HEK293 (cell line): ENCODE measurements around the gene LYSMD3.

Experiments
- GLI2 ChIP-seq: fragments of 450-650 bp; formaldehyde crosslinking; IDR thresholded peaks from 2 replicates; pipeline ENCODE4; 2017; ENCODE audit warnings: missing biosample characterization, missing genetic modification characterization, low read depth, borderline replicate concordance
- GLIS2 ChIP-seq: fragments of 450-650 bp; formaldehyde crosslinking; IDR thresholded peaks from 2 replicates; pipeline ENCODE4 v1.5.1; 2016; ENCODE audit warnings: missing biosample characterization, missing genetic modification characterization
- SP2 ChIP-seq: fragments of 450-650 bp; formaldehyde crosslinking; IDR thresholded peaks from 2 replicates; pipeline ENCODE4 v1.5.1; 2016; ENCODE audit warnings: missing biosample characterization, missing genetic modification characterization
- TCF7L2 ChIP-seq: IDR thresholded peaks from 2 replicates; pipeline ENCODE4 v1.6.1; 2011; ENCODE audit warnings: low read depth, mild to moderate bottlenecking, inconsistent platforms, low read length, moderate library complexity, borderline replicate concordance
- ZBTB8A ChIP-seq: fragments of 450-650 bp; formaldehyde crosslinking; IDR thresholded peaks from 2 replicates; pipeline ENCODE4 v1.5.1; 2016; ENCODE audit warnings: missing biosample characterization, missing genetic modification characterization
- ZEB2 ChIP-seq: fragments of 450-650 bp; formaldehyde crosslinking; IDR thresholded peaks from 2 replicates; pipeline ENCODE4 v1.5.1; 2016; ENCODE audit warnings: missing biosample characterization, missing genetic modification characterization
- ZNF146 ChIP-seq: fragments of 450-650 bp; formaldehyde crosslinking; IDR thresholded peaks from 2 replicates; pipeline ENCODE4 v1.5.1; 2016; ENCODE audit warnings: missing biosample characterization, missing genetic modification characterization
- ZNF184 ChIP-seq: fragments of 450-650 bp; IDR thresholded peaks from 2 replicates; pipeline ENCODE4 v1.5.1; 2018; ENCODE audit warnings: missing biosample characterization, mild to moderate bottlenecking, missing genetic modification characterization
- ZNF19 ChIP-seq: fragments of 450-650 bp; formaldehyde crosslinking; IDR thresholded peaks from 2 replicates; pipeline ENCODE4; 2016; ENCODE audit warnings: missing biosample characterization, missing genetic modification characterization, low read depth
- ZNF202 ChIP-seq: fragments of 450-650 bp; formaldehyde crosslinking; IDR thresholded peaks from 2 replicates; pipeline ENCODE4 v1.5.1; 2016; ENCODE audit warnings: missing biosample characterization, missing genetic modification characterization, borderline replicate concordance
- ZNF37A ChIP-seq: fragments of 450-650 bp; IDR thresholded peaks from 2 replicates; pipeline ENCODE4 v1.5.1; 2018; ENCODE audit warnings: missing biosample characterization, missing genetic modification characterization
- ZNF391 ChIP-seq: fragments of 450-650 bp; formaldehyde crosslinking; IDR thresholded peaks from 2 replicates; pipeline ENCODE4 v1.5.1; 2016; ENCODE audit warnings: low read depth, missing biosample characterization, missing genetic modification characterization, borderline replicate concordance
- ZNF416 ChIP-seq: fragments of 450-650 bp; formaldehyde crosslinking; IDR thresholded peaks from 2 replicates; pipeline ENCODE4 v1.5.1; 2016; ENCODE audit warnings: missing biosample characterization, missing genetic modification characterization
- ZNF529 ChIP-seq: fragments of 450-650 bp; formaldehyde crosslinking; IDR thresholded peaks from 2 replicates; pipeline ENCODE4 v1.5.1; 2017; ENCODE audit warnings: missing genetic modification characterization, missing biosample characterization; ENCODE audit not compliant: insufficient replicate concordance
- ZNF548 ChIP-seq: fragments of 450-650 bp; formaldehyde crosslinking; IDR thresholded peaks from 2 replicates; pipeline ENCODE4 v1.5.1; 2016; ENCODE audit warnings: missing biosample characterization, missing genetic modification characterization
- ZNF571 ChIP-seq: fragments of 450-650 bp; formaldehyde crosslinking; IDR thresholded peaks from 2 replicates; pipeline ENCODE4 v1.5.0; 2017; ENCODE audit warnings: missing biosample characterization, missing genetic modification characterization
- ZNF621 ChIP-seq: fragments of 450-650 bp; formaldehyde crosslinking; IDR thresholded peaks from 2 replicates; pipeline ENCODE4 v1.5.1; 2017; ENCODE audit warnings: missing biosample characterization, missing genetic modification characterization
- ZNF654 ChIP-seq: fragments of 450-650 bp; formaldehyde crosslinking; IDR thresholded peaks from 2 replicates; pipeline ENCODE4 v1.5.1; 2016; ENCODE audit warnings: low read depth, missing biosample characterization, missing genetic modification characterization
- ZSCAN16 ChIP-seq: fragments of 450-650 bp; formaldehyde crosslinking; IDR thresholded peaks from 2 replicates; pipeline ENCODE4 v1.5.1; 2016; ENCODE audit warnings: missing biosample characterization, missing genetic modification characterization
- TF ChIP-seq, protein P1 (sequence below): fragments of 450-650 bp; formaldehyde crosslinking; IDR thresholded peaks from 2 replicates; pipeline ENCODE4 v1.5.1; 2016; ENCODE audit warnings: missing biosample characterization, missing genetic modification characterization
- TF ChIP-seq, protein P2 (sequence below): fragments of 450-650 bp; formaldehyde crosslinking; IDR thresholded peaks from 2 replicates; pipeline ENCODE4 v1.5.1; 2016; ENCODE audit warnings: missing biosample characterization, missing genetic modification characterization
- TF ChIP-seq, protein P3 (sequence below): fragments of 450-650 bp; formaldehyde crosslinking; IDR thresholded peaks from 2 replicates; pipeline ENCODE4 v1.5.1; 2016; ENCODE audit warnings: missing biosample characterization, missing genetic modification characterization
- TF ChIP-seq, protein P4 (sequence below): fragments of 450-650 bp; formaldehyde crosslinking; IDR thresholded peaks from 2 replicates; pipeline ENCODE4 v1.5.1; 2016; ENCODE audit warnings: missing biosample characterization, missing genetic modification characterization
- TF ChIP-seq, protein P5 (sequence below): fragments of 450-650 bp; formaldehyde crosslinking; IDR thresholded peaks from 2 replicates; pipeline ENCODE4 v1.5.1; 2016; ENCODE audit warnings: missing biosample characterization, missing genetic modification characterization
- TF ChIP-seq, protein P6 (sequence below): fragments of 450-650 bp; formaldehyde crosslinking; IDR thresholded peaks from 2 replicates; pipeline ENCODE4 v1.5.1; 2017; ENCODE audit warnings: missing biosample characterization, missing genetic modification characterization
- TF ChIP-seq, protein P7 (sequence below): IDR thresholded peaks from 2 replicates; pipeline ENCODE4 v1.6.1; 2011; ENCODE audit warnings: mild to moderate bottlenecking, low read depth, low read length, borderline replicate concordance
- TF ChIP-seq, protein P8 (sequence below): fragments of 450-650 bp; formaldehyde crosslinking; IDR thresholded peaks from 2 replicates; pipeline ENCODE4 v1.5.1; 2016; ENCODE audit warnings: missing biosample characterization, missing genetic modification characterization, low read depth

Gene LYSMD3

DNA sequence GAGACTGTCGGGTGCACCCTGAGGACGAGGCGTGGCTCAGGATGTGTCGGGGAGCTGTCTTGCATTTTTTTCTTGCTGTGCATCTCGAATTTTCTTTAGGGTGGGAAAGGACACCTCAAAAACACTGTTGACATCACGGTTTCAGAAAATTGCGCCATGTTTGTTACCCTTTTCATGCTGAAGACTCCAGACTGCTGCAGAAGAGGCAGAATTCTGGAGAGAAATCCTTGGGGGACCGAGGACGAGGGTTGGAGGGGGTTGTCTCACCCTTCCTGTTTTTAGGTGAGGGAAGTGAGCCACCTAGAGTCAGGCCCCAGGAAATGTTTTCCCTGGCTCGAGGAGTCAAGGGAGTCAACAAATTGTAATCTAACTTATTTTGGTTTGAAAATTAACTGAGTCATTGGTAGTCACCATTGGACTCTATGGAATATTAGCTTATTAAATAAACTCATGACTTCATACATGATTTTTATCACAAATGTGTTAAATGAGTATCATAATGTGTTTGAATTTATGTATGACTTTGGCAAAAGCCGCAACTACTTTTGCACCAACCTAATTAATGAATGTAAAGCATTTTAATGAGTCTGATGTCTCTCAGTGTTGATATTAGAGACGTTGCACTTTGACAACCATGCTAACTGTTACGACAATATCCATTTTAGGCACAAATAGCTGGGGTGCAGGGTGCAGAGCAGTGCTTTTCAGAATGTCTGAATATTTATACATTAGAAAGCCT, 724 bp upstream of the LYSMD3 start (continued):
- TF ChIP-seq, protein P1, sequence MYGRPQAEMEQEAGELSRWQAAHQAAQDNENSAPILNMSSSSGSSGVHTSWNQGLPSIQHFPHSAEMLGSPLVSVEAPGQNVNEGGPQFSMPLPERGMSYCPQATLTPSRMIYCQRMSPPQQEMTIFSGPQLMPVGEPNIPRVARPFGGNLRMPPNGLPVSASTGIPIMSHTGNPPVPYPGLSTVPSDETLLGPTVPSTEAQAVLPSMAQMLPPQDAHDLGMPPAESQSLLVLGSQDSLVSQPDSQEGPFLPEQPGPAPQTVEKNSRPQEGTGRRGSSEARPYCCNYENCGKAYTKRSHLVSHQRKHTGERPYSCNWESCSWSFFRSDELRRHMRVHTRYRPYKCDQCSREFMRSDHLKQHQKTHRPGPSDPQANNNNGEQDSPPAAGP (tag by site-specific recombination) = no peak; the same call in 1 of the 2 replicates
- TF ChIP-seq SP2 (tag by site-specific recombination) (no peak), ZNF621 (tag by site-specific recombination) (no peak), ZSCAN16 (tag by site-specific recombination) (no peak), ZNF391 (tag by site-specific recombination) (no peak), TCF7L2 (no peak), ZNF654 (peak; percentile 79), ZEB2 (peak; percentile 14; the same call in 1 of the 2 replicates), ZNF146 (tag by site-specific recombination) (no peak), ZNF571 (tag by site-specific recombination) (no peak), ZNF19 (tag by site-specific recombination) (no peak), ZNF529 (tag by site-specific recombination) (no peak), GLI2 (tag by site-specific recombination) (no peak), ZBTB8A (tag by site-specific recombination) (no peak), ZNF416 (tag by site-specific recombination) (no peak), ZNF37A (tag by site-specific recombination) (no peak), ZNF184 (0 out of 2 replicates have a peak, but pooled peaks have one; percentile 26), ZNF202 (tag by site-specific recombination) (no peak), GLIS2 (tag by site-specific recombination) (no peak; the same call in 1 of the 2 replicates), ZNF548 (tag by site-specific recombination) (no peak)
- TF ChIP-seq, protein P2, sequence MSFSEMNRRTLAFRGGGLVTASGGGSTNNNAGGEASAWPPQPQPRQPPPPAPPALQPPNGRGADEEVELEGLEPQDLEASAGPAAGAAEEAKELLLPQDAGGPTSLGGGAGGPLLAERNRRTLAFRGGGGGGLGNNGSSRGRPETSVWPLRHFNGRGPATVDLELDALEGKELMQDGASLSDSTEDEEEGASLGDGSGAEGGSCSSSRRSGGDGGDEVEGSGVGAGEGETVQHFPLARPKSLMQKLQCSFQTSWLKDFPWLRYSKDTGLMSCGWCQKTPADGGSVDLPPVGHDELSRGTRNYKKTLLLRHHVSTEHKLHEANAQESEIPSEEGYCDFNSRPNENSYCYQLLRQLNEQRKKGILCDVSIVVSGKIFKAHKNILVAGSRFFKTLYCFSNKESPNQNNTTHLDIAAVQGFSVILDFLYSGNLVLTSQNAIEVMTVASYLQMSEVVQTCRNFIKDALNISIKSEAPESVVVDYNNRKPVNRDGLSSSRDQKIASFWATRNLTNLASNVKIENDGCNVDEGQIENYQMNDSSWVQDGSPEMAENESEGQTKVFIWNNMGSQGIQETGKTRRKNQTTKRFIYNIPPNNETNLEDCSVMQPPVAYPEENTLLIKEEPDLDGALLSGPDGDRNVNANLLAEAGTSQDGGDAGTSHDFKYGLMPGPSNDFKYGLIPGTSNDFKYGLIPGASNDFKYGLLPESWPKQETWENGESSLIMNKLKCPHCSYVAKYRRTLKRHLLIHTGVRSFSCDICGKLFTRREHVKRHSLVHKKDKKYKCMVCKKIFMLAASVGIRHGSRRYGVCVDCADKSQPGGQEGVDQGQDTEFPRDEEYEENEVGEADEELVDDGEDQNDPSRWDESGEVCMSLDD (tag by site-specific recombination) = peak; percentile 66
- TF ChIP-seq, protein P3, sequence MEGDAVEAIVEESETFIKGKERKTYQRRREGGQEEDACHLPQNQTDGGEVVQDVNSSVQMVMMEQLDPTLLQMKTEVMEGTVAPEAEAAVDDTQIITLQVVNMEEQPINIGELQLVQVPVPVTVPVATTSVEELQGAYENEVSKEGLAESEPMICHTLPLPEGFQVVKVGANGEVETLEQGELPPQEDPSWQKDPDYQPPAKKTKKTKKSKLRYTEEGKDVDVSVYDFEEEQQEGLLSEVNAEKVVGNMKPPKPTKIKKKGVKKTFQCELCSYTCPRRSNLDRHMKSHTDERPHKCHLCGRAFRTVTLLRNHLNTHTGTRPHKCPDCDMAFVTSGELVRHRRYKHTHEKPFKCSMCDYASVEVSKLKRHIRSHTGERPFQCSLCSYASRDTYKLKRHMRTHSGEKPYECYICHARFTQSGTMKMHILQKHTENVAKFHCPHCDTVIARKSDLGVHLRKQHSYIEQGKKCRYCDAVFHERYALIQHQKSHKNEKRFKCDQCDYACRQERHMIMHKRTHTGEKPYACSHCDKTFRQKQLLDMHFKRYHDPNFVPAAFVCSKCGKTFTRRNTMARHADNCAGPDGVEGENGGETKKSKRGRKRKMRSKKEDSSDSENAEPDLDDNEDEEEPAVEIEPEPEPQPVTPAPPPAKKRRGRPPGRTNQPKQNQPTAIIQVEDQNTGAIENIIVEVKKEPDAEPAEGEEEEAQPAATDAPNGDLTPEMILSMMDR = peak; percentile 68; the same call in 1 of the 2 replicates
- TF ChIP-seq, protein P4, sequence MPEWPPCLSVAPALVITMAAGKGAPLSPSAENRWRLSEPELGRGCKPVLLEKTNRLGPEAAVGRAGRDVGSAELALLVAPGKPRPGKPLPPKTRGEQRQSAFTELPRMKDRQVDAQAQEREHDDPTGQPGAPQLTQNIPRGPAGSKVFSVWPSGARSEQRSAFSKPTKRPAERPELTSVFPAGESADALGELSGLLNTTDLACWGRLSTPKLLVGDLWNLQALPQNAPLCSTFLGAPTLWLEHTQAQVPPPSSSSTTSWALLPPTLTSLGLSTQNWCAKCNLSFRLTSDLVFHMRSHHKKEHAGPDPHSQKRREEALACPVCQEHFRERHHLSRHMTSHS (tag by site-specific recombination) = no peak
- TF ChIP-seq, protein P5, sequence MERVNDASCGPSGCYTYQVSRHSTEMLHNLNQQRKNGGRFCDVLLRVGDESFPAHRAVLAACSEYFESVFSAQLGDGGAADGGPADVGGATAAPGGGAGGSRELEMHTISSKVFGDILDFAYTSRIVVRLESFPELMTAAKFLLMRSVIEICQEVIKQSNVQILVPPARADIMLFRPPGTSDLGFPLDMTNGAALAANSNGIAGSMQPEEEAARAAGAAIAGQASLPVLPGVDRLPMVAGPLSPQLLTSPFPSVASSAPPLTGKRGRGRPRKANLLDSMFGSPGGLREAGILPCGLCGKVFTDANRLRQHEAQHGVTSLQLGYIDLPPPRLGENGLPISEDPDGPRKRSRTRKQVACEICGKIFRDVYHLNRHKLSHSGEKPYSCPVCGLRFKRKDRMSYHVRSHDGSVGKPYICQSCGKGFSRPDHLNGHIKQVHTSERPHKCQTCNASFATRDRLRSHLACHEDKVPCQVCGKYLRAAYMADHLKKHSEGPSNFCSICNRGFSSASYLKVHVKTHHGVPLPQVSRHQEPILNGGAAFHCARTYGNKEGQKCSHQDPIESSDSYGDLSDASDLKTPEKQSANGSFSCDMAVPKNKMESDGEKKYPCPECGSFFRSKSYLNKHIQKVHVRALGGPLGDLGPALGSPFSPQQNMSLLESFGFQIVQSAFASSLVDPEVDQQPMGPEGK (tag by site-specific recombination) = no peak
- TF ChIP-seq, protein P6, sequence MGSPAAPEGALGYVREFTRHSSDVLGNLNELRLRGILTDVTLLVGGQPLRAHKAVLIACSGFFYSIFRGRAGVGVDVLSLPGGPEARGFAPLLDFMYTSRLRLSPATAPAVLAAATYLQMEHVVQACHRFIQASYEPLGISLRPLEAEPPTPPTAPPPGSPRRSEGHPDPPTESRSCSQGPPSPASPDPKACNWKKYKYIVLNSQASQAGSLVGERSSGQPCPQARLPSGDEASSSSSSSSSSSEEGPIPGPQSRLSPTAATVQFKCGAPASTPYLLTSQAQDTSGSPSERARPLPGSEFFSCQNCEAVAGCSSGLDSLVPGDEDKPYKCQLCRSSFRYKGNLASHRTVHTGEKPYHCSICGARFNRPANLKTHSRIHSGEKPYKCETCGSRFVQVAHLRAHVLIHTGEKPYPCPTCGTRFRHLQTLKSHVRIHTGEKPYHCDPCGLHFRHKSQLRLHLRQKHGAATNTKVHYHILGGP = no peak
- TF ChIP-seq, protein P7, sequence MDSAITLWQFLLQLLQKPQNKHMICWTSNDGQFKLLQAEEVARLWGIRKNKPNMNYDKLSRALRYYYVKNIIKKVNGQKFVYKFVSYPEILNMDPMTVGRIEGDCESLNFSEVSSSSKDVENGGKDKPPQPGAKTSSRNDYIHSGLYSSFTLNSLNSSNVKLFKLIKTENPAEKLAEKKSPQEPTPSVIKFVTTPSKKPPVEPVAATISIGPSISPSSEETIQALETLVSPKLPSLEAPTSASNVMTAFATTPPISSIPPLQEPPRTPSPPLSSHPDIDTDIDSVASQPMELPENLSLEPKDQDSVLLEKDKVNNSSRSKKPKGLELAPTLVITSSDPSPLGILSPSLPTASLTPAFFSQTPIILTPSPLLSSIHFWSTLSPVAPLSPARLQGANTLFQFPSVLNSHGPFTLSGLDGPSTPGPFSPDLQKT = no peak
- TF ChIP-seq, protein P8, sequence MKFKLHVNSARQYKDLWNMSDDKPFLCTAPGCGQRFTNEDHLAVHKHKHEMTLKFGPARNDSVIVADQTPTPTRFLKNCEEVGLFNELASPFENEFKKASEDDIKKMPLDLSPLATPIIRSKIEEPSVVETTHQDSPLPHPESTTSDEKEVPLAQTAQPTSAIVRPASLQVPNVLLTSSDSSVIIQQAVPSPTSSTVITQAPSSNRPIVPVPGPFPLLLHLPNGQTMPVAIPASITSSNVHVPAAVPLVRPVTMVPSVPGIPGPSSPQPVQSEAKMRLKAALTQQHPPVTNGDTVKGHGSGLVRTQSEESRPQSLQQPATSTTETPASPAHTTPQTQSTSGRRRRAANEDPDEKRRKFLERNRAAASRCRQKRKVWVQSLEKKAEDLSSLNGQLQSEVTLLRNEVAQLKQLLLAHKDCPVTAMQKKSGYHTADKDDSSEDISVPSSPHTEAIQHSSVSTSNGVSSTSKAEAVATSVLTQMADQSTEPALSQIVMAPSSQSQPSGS = peak; percentile 3; the same call in 1 of the 2 replicates
